Fibroblast of lung (primary cell): ENCODE measurements around the gene IGSF9. TPM values are rescaled to one million over a fixed set of nuclear protein-coding genes. Genes with fewer than 3 reads are reported as not detected.
A peak's percentile ranks its signal among the peaks of the same experiment; 100 is the strongest.

Experiments used
- DNase-seq, 2 donors: peaks; one replicate each; pipeline versions ENCODE4 v3.0.0 to v3.0.0-alpha.2; 2010; ENCODE audit warnings: low read depth in 2 of 2
- H2AFZ ChIP-seq: 2 replicates; pipeline ENCODE4 v1.5.1; 2012; ENCODE audit warnings: low read length, control low read depth, inconsistent platforms
- H3K27ac ChIP-seq: 2 replicates; pipeline ENCODE4 v1.5.1; 2011; ENCODE audit warnings: low read length, control low read depth; ENCODE audit not compliant: insufficient read depth
- H3K27me3 ChIP-seq: 2 replicates; pipeline ENCODE4 v1.5.1; 2011; ENCODE audit warnings: mild to moderate bottlenecking, low read length; ENCODE audit not compliant: control insufficient read depth, insufficient read depth
- H3K36me3 ChIP-seq: 2 replicates; pipeline ENCODE4 v1.5.1; 2011; ENCODE audit warnings: low read length; ENCODE audit not compliant: control insufficient read depth, insufficient read depth
- H3K4me1 ChIP-seq: 2 replicates; pipeline ENCODE4 v1.5.1; 2011; ENCODE audit warnings: low read length; ENCODE audit not compliant: control insufficient read depth, insufficient read depth; ENCODE audit errors: extremely low read depth
- H3K4me2 ChIP-seq: 2 replicates; pipeline ENCODE4 v1.5.1; 2011; ENCODE audit warnings: low read length, control low read depth; ENCODE audit not compliant: insufficient read depth; ENCODE audit errors: extremely low read depth
- H3K4me3 ChIP-seq, 4 experiments: fragments of 200-600 bp in 1 of 4; sonication (generic) in 1 of 4; replicated peaks in 1 of 4; 2 replicates each; pipeline ENCODE4 v1.5.1; 2011 to 2016; ENCODE audit warnings: low read length in 4 of 4, low read depth in 3 of 4, mild to moderate bottlenecking in 3 of 4, control low read depth in 2 of 4, inconsistent platforms in 1 of 4, mixed read lengths in 1 of 4; ENCODE audit not compliant: insufficient read depth in 1 of 4; ENCODE audit errors: control extremely low read depth in 1 of 4
- H3K79me2 ChIP-seq: 2 replicates; pipeline ENCODE4 v1.5.1; 2012; ENCODE audit warnings: mild to moderate bottlenecking, low read length, inconsistent platforms; ENCODE audit not compliant: control insufficient read depth, insufficient read depth
- H3K9ac ChIP-seq: 2 replicates; pipeline ENCODE4 v1.5.1; 2011; ENCODE audit warnings: mild to moderate bottlenecking, low read length, control low read depth; ENCODE audit not compliant: insufficient read depth
- H3K9me3 ChIP-seq: 2 replicates; pipeline ENCODE4 v1.5.1; 2012; ENCODE audit warnings: low read depth, low read length; ENCODE audit not compliant: control insufficient read depth, insufficient read depth
- H4K20me1 ChIP-seq: 2 replicates; pipeline ENCODE4 v1.5.1; 2011; ENCODE audit warnings: low read length; ENCODE audit not compliant: control insufficient read depth, insufficient read depth; ENCODE audit errors: extremely low read depth
- CTCF ChIP-seq, 2 donors: IDR thresholded peaks in 1 of 2; conservative IDR thresholded peaks in 1 of 2; 1 replicate in 1 of 2; 2 replicates in 1 of 2; pipeline ENCODE4 v1.5.1; 2011 to 2012; ENCODE audit warnings: low read length in 2 of 2, control low read depth in 1 of 2, inconsistent platforms in 1 of 2, low read depth in 1 of 2, mild to moderate bottlenecking in 1 of 2
- EZH2 ChIP-seq: IDR thresholded peaks from 2 replicates; pipeline ENCODE4 v1.5.1; 2012; ENCODE audit warnings: low read length, control low read depth, mild to moderate bottlenecking; ENCODE audit errors: missing control alignments
- polyA plus RNA-seq, 2 donors: library from polyadenylated mRNA; depleted of rRNA in 1 of 2; stranded (reverse) in 1 of 2; unstranded in 1 of 2; fragments of >200 nt; gene quantifications; 2 replicates each; pipeline ENCODE4 v1.2.1, GENCODE V29; 2011 to 2012; ENCODE audit warnings: missing spikeins in 1 of 2
- total RNA-seq: library from RNA; depleted of rRNA; stranded (reverse); fragments of >200 nt; gene quantifications from 2 replicates; pipeline ENCODE4 v1.2.1, GENCODE V29; 2014

The IGSF9 gene
- total and polyA plus RNA-seq, 2 donors (not counting 1 experiment from before 2014, with no cell fraction given) = under 0.01 TPM; not detected in 1

- peaks cover 36% of the 10 kb centered on the region for H3K27me3 ChIP-seq
- H3K79me2 ChIP-seq = no peaks in the 10 kb centered on the region
- no peak for TF ChIP-seq CTCF (conservative IDR thresholded peaks at IDR 0.05 in 1 of 2, IDR thresholded peaks at IDR 0.05 in 1 of 2; ENCODE audit: low read depth in 1 of 2, low read length in 2 of 2)
- TF ChIP-seq EZH2 = peak; percentile 62
- no peaks in the 10 kb centered on the region for H3K4me1 ChIP-seq
- no peaks in the 10 kb centered on the region for H3K9me3 ChIP-seq
- H4K20me1 ChIP-seq = no peaks in the 10 kb centered on the region
- H3K9ac ChIP-seq = no peak overlapping the region
- no peak for DNase-seq
- no peaks in the 10 kb centered on the region for H3K36me3 ChIP-seq
- peak overlapping the region in 2 of 4 experiments; percentile 35 to 46 for H3K4me3 ChIP-seq
- H3K27ac ChIP-seq = no peak overlapping the region
- no peak overlapping the region for H2AFZ ChIP-seq
- peak overlapping the region; percentile 39 for H3K4me2 ChIP-seq
Measured at GRCh38 chr1:159944623-159945455, 574 bp downstream of the IGSF9 start.

GRCh38 chr1:159943908-159944622 lies 1.3 kb downstream of the IGSF9 start:
- peaks cover 36% of the 10 kb centered on the region for H3K27me3 ChIP-seq
- DNase-seq = no peak
- no peak overlapping the region for H3K27ac ChIP-seq
- no peaks in the 10 kb centered on the region for H3K79me2 ChIP-seq
- no peaks in the 10 kb centered on the region for H3K4me1 ChIP-seq
- no peak overlapping the region for H3K4me2 ChIP-seq
- H3K9me3 ChIP-seq = no peaks in the 10 kb centered on the region
- H4K20me1 ChIP-seq = no peaks in the 10 kb centered on the region
- H2AFZ ChIP-seq = no peak overlapping the region
- TF ChIP-seq EZH2 (no peak), CTCF (conservative IDR thresholded peaks at IDR 0.05 in 1 of 2, IDR thresholded peaks at IDR 0.05 in 1 of 2; ENCODE audit: low read depth in 1 of 2, low read length in 2 of 2) (no peak)
- H3K4me3 ChIP-seq = no peak overlapping the region
- no peak overlapping the region for H3K9ac ChIP-seq
- no peaks in the 10 kb centered on the region for H3K36me3 ChIP-seq

- no peak overlapping the region for H3K9ac ChIP-seq
- no peak overlapping the region for H3K4me2 ChIP-seq
- H2AFZ ChIP-seq = no peak overlapping the region
- H3K4me3 ChIP-seq = no peak overlapping the region
- H3K36me3 ChIP-seq = no peaks in the 10 kb centered on the region
- TF ChIP-seq CTCF (conservative IDR thresholded peaks at IDR 0.05 in 1 of 2, IDR thresholded peaks at IDR 0.05 in 1 of 2; ENCODE audit: low read depth in 1 of 2, low read length in 2 of 2) (no peak), EZH2 (no peak)
- no peaks in the 10 kb centered on the region for H3K4me1 ChIP-seq
- H3K27ac ChIP-seq = no peak overlapping the region
- DNase-seq = no peak
- no peaks in the 10 kb centered on the region for H4K20me1 ChIP-seq
- H3K27me3 ChIP-seq = peaks cover 36% of the 10 kb centered on the region
- H3K9me3 ChIP-seq = no peaks in the 10 kb centered on the region
- H3K79me2 ChIP-seq = no peaks in the 10 kb centered on the region
Measured at GRCh38 chr1:159943278-159943640, 2.2 kb downstream of the IGSF9 start.
